Measurements from ENCODE around the gene SAMD4A.

The SAMD4A gene
- total RNA-seq: 24.5 to 171 (median 41.3) reads per million in 17 experiments

- peak; percentile 63 to 86 (median 82) for DNase-seq
Measured at GRCh38 chr14:54566410-54567223, at the start of gene SAMD4A. Gene SAMD4A, plus strand, starts transcription at chr14:54567128. Its CDS starts 789 bp downstream, at chr14:54567917.

- no peak for DNase-seq
Measured at GRCh38 chr14:54524410-54524809, 42.5 kb upstream of the SAMD4A start.

- no peak for DNase-seq
Measured at GRCh38 chr14:54528973-54529372, 38.0 kb upstream of the SAMD4A start.

GRCh38 chr14:54529811-54530210, 37.1 kb upstream of the SAMD4A start:
- no peak for DNase-seq

- peak in 1 of 4 experiments; percentile 5 for DNase-seq
Measured at GRCh38 chr14:54532111-54533012, 34.6 kb upstream of the SAMD4A start.

- DNase-seq: no peak
Measured at GRCh38 chr14:54533100-54533499, 33.8 kb upstream of the SAMD4A start.

GRCh38 chr14:54535126-54535525, 31.8 kb upstream of the SAMD4A start:
- DNase-seq: no peak

GRCh38 chr14:54535646-54536045, 31.3 kb upstream of the SAMD4A start:
- no peak for DNase-seq

GRCh38 chr14:54537651-54538050, 29.3 kb upstream of the SAMD4A start:
- DNase-seq: no peak

GRCh38 chr14:54538055-54538454, 28.9 kb upstream of the SAMD4A start:
- no peak for DNase-seq

- no peak for DNase-seq
Measured at GRCh38 chr14:54547583-54547982, 19.3 kb upstream of the SAMD4A start.

GRCh38 chr14:54548491-54548890, 18.4 kb upstream of the SAMD4A start:
- no peak for DNase-seq

GRCh38 chr14:54549862-54550261, 17.1 kb upstream of the SAMD4A start:
- DNase-seq: peak in 1 of 4 experiments; percentile 15

GRCh38 chr14:54550514-54550913, 16.4 kb upstream of the SAMD4A start:
- DNase-seq: no peak

GRCh38 chr14:54554401-54554800, 12.5 kb upstream of the SAMD4A start:
- DNase-seq: no peak

GRCh38 chr14:54555651-54556050, 11.3 kb upstream of the SAMD4A start:
- DNase-seq: no peak

GRCh38 chr14:54556535-54556934, 10.4 kb upstream of the SAMD4A start:
- DNase-seq: no peak

GRCh38 chr14:54562334-54562733, 4.6 kb upstream of the SAMD4A start:
- no peak for DNase-seq

- peak; percentile 13 to 72 (median 48) for DNase-seq
Measured at GRCh38 chr14:54564071-54564867, 2.7 kb upstream of the SAMD4A start.

GRCh38 chr14:54564868-54565784, 1.8 kb upstream of the SAMD4A start:
- peak; percentile 47 to 74 (median 61) for DNase-seq

GRCh38 chr14:54565785-54566409, 1.0 kb upstream of the SAMD4A start:
- peak; percentile 82 to 91 (median 88) for DNase-seq

All from suppressor macrophage (primary cell).